HG02970 (cell line): Measurements from ENCODE around the gene BBS2.
A peak's percentile ranks its signal among the peaks of the same experiment; 100 is the strongest.

Source experiments
- ATAC-seq: cut with Tn5 transposase; IDR thresholded peaks from one replicate; pipeline ENCODE4 v1.9.1; 2021; ENCODE audit warnings: mild to moderate bottlenecking, moderate library complexity, moderate number of reproducible peaks; ENCODE audit not compliant: unreplicated experiment, low FRiP score

BBS2 gene

GRCh38 chr16:56519459-56520250, at the start of gene BBS2:
TSS of gene BBS2 (minus strand) at chr16:56520024. CDS start at chr16:56519862, 162 bp downstream.
- ATAC-seq = peak; percentile 78

GRCh38 chr16:56564793-56565477, 45.1 kb upstream of the BBS2 start, which contains the start of gene MT4:
TSS of gene MT4 (plus strand) at chr16:56565073. CDS start at chr16:56565129, 56 bp downstream.
- no peak for ATAC-seq

- no peak for ATAC-seq
Observed at GRCh38 chr16:56561126-56561525, 41.3 kb upstream of the BBS2 start.

GRCh38 chr16:56560447-56560846, 40.6 kb upstream of the BBS2 start:
- ATAC-seq = no peak

DNA sequence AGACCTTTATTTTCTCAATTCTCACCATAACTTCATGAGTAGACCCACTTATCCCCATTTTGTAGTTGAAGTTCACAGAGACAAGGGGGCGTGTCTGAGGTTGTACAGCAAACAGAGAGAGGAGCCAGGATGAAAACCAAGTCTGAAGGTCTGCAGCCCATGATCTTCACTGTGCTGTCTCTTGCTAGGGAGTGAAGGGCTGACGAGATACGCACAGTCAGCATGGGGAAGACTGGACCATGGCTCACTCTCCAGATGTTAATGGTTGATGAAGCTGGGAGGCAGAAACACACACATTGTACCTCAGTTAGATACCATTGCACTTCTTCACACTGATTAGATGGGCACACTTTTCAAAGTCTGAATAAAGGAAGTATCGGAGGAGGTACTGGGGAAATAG, 39.3 kb upstream of the BBS2 start:
- ATAC-seq = no peak

DNA sequence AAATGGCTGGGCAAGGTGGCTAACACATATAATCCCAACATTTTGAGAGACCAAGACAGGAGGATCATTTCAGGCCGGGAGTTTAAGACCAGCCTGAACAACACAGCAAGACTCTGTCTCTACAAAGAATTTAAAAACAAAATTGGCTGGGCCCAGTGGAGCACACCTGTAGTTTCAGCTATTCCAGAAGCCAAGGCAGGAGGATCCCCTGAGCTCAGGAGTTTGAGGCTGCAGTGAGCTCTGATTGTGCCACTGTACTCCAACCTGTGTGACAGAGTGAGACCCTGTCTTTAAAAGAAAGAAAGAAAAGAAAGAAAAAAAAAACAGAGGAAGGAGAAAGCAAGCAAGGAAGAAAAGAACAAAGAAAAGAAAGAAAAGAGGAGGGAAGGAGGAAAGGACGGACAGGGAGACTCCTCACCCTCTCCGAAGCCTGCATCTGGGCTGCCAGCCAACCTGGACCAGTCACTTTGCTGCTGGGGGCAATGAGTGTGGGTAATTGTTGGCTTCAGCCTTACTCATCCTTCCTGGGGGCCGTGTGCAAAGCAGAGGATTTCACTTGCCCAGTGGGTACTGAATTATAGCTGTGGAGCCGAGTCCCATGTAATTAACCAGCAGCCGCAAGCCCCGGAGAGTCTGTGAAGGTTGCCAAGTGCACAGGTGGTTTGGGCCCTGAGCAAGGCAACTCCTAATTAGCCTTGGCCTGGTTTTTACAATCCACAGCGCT, 38.4 kb upstream of the BBS2 start:
- ATAC-seq = no peak

DNA sequence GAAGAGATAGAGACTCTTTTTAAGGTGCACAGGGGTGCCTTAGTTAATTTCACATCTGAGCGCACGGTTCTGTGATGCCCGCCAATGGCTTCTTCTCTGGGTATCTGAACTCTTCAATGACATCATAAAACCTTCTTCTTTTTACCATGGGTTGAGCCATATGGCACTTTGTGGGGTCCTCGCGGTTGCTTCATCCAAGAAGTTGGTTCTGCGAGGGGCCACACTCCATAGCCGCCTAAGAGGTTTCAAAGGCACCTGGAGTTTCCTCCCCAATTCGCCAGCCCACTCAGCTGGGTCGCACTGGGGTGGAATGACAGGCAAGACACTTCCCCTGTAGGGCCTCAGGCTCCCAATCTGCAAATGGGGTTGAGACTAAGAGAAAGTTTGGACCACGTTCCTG, 34.6 kb upstream of the BBS2 start:
- no peak for ATAC-seq

DNA sequence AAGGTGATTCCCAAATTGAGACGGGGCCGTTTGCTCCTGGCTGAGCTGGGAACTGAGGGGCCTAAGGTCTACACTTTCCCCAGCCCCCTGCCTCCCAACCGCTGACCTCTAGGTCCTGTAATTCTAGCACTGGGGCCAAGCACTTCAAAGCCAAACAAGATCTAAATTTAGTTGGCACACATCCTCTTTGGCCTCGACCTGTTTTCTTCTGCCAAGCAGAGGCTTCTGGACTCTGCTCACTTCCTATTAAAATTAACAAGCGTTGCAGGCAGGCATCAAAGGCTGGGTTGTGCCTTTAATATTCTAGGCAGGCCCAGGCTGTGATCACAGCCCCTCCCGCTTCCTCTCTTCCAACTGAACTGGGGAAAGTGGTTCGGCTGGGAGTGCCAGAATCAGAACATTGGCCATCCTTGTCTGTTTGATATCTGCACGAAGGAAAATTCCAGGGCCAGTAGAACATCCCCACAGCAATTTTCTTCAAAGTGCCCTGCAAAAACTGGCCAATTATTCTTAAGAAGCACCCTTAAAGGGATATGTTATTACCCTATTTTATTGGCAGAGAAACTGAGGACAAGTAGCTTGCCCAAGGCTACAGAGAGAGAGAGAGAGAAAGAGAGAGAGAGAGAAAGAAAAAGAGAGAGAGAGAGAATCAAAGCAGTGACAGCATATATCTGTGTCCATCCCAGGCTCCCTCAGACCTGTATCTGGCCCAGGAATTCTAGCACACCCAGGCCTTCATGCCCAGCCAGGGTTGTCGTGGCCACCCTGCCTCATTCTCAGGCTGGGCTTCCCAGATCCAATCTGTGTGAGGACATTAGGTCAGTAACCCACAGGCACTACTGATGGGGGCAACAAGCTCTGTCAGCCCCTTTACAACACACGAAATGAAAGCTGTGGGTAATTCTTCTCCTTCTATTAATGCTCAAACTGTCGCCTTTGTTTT, 32.2 kb upstream of the BBS2 start:
- no peak for ATAC-seq

- no peak for ATAC-seq
Observed at GRCh38 chr16:56549744-56550385, 30.0 kb upstream of the BBS2 start.

GRCh38 chr16:56549161-56549560, 29.3 kb upstream of the BBS2 start:
- no peak for ATAC-seq

- ATAC-seq = no peak
Observed at GRCh38 chr16:56547949-56548567, 28.2 kb upstream of the BBS2 start.

GRCh38 chr16:56547120-56547948, 27.5 kb upstream of the BBS2 start:
- ATAC-seq = no peak

DNA sequence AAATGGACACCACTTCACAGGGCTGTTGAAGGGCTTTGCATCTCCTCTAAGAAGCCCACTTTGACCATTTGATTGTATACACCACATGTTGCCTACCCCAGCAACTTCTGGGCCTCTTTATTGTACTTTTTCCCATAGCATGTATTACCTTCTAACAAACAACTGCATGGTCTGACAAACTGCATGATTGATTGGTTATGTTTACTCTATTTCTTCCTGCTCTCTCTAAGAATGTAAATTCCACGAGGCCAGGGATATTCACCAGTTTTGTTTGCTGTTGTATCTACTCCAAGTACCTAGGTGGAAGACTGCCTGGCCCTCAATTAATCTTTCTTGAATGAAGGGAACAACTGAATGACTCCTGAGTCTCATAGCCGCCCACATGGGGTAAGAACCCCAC, 22.2 kb upstream of the BBS2 start:
- no peak for ATAC-seq

- no peak for ATAC-seq
Observed at GRCh38 chr16:56539656-56540055, 19.8 kb upstream of the BBS2 start.

- ATAC-seq = no peak
Observed at GRCh38 chr16:56538331-56538730, 18.5 kb upstream of the BBS2 start.

- no peak for ATAC-seq
Observed at GRCh38 chr16:56534847-56535383, 15.1 kb upstream of the BBS2 start.

- ATAC-seq = no peak
Observed at GRCh38 chr16:56532714-56533113, 12.9 kb upstream of the BBS2 start.

DNA sequence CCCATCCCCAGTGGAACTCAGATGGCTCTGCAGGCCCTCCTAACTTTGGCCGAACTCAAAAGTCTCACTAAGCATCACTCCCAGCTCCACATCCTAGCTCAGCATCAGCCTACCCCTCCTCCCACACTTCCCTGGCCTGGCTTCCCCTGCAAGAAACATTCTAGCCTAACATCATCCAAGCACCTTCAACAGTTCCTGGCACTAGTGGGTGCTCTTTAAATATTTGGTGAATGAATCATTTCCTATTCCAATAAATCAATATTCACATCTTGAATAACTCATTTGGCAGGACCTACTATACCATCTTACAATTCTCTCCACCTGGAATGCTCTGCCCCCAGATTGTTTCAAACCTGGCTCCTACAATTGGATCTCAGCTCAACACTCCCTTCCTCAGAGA, 11.0 kb upstream of the BBS2 start:
- no peak for ATAC-seq
